Activated CD8-positive, alpha-beta T cell treated with anti-CD3 and anti-CD28 coated beads for 36 hours (primary cell): ENCODE results near the gene RALBP1. TPM values are rescaled to one million over a fixed set of nuclear protein-coding genes. Genes with fewer than 3 reads are reported as not detected.

Source experiments
- ATAC-seq: fragments of 200-7000 bp; cut with Tn5 transposase; one replicate; pipeline ENCODE4 v1.10.0; 2021; ENCODE audit warnings: mild to moderate bottlenecking, moderate library complexity
- CTCF ChIA-PET: fragments of 350-600 bp; sonication (Branson Sonifier 250); formaldehyde crosslinking; loops from one replicate; lab custom pipeline; 2021; ENCODE audit warnings: antibody characterized with exemption; lab: Charles Lee
- POLR2A ChIA-PET: fragments of 350-600 bp; sonication (Branson Sonifier 250); formaldehyde crosslinking; loops from one replicate; lab custom pipeline; 2021; ENCODE audit warnings: antibody characterized with exemption; lab: Charles Lee
- DNase-seq: peaks from one replicate; pipeline ENCODE4 v3.0.0-alpha.2; 2020
- H3K27ac Mint-ChIP-seq: one replicate; pipeline ENCODE4 v1.8.0; 2021; ENCODE audit warnings: mild to moderate bottlenecking, mixed read lengths
- H3K27me3 Mint-ChIP-seq: one replicate; pipeline ENCODE4 v1.8.0; 2021; ENCODE audit warnings: mixed read lengths
- H3K36me3 Mint-ChIP-seq: one replicate; pipeline ENCODE4 v1.8.0; 2021; ENCODE audit warnings: low read depth, mixed read lengths
- H3K4me1 Mint-ChIP-seq: one replicate; pipeline ENCODE4 v1.8.0; 2021; ENCODE audit warnings: low read depth, mixed read lengths
- H3K4me3 Mint-ChIP-seq: one replicate; pipeline ENCODE4 v1.8.0; 2021; ENCODE audit warnings: mild to moderate bottlenecking, moderate library complexity, mixed read lengths
- H3K9me3 Mint-ChIP-seq: one replicate; pipeline ENCODE4 v1.8.0; 2021; ENCODE audit warnings: mixed read lengths
- intact Hi-C: fragments of 100-400 bp; cut with micrococcal nuclease; formaldehyde crosslinking; loops from one replicate; pipeline ENCODE4 v1.10.0; 2022
- total RNA-seq, 2 experiments: library from RNA; stranded (reverse); gene quantifications; one replicate each; pipeline ENCODE4 v1.2.3, GENCODE V29; 2021
- TF ChIP-seq, protein P1 (sequence below): fragments of 200-600 bp; IDR thresholded peaks from one replicate; pipeline ENCODE4 v1.8.0; 2022; ENCODE audit warnings: antibody characterized with exemption, mild to moderate bottlenecking

Gene RALBP1
- total RNA-seq, 2 experiments from 2014 or later: 47.8 to 50.2 TPM

DNA sequence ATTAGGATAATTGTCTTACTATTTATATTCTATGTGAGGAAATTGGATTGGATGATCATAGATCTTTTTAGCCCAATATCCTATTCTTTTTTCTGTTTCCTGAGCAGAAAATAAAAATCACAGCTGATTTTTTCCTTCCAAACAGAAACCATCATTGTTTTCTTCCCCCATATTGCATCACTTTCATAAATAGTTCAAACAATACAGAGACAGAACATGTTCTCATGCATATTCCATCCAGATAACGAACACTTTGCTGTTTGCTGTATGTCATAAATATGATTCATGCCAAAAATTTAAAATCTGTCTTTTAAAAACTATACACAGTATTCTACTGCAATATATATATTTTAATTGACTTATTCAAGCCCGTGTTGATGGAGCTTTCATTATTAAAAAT is 22.0 kb upstream of the RALBP1 start:
- intact Hi-C loops: no loop called here
- TF ChIP-seq, protein P1, sequence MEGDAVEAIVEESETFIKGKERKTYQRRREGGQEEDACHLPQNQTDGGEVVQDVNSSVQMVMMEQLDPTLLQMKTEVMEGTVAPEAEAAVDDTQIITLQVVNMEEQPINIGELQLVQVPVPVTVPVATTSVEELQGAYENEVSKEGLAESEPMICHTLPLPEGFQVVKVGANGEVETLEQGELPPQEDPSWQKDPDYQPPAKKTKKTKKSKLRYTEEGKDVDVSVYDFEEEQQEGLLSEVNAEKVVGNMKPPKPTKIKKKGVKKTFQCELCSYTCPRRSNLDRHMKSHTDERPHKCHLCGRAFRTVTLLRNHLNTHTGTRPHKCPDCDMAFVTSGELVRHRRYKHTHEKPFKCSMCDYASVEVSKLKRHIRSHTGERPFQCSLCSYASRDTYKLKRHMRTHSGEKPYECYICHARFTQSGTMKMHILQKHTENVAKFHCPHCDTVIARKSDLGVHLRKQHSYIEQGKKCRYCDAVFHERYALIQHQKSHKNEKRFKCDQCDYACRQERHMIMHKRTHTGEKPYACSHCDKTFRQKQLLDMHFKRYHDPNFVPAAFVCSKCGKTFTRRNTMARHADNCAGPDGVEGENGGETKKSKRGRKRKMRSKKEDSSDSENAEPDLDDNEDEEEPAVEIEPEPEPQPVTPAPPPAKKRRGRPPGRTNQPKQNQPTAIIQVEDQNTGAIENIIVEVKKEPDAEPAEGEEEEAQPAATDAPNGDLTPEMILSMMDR: no peak
- no peak for ATAC-seq
- Mint-ChIP-seq H3K9me3 (peaks cover 12% of the 10 kb centered on the region), H3K4me3 (no peak overlapping the region), H3K4me1 (no peaks in the 10 kb centered on the region), H3K36me3 (peaks cover 5% of the 10 kb centered on the region), H3K27ac (no peak overlapping the region), H3K27me3 (peaks cover 7% of the 10 kb centered on the region)
- ChIA-PET POLR2A (no interaction called here), CTCF (no interaction called here)
- DNase-seq: no peak

DNA sequence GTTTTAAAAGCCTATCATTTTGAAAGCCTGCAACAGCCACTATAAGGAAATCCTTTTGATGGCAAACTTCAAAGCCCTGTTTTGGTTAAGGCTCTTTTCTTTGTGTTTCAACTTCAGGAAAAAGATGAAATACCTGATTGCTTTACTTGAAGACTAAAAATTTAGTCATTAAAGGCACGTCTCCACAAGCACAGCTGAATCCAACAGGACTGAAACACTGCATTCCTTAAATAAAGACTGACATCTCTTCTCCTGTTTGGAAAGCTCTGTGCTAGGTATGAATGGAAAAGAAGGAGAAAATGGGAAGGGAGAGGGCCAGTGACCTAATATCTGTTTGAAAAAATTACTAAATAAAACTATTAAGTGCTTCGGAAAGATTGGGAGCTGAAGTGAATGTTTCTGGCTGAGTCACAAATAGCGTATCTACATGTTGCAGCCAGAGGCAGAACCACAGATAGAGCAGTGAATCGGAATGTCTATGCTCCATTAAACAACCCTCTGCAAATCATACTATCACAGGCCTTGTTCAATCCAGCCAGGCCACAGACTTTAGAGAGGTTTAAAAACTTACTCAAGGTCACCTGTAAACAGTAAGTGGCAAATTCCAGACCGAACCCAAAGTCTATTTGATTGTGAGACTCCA is 21.1 kb upstream of the RALBP1 start:
- no peak overlapping the region for H3K4me3 Mint-ChIP-seq
- H3K27ac Mint-ChIP-seq: no peak overlapping the region
- DNase-seq (no peak), ATAC-seq (no peak)
- H3K4me1 Mint-ChIP-seq: no peaks in the 10 kb centered on the region
- peaks cover 12% of the 10 kb centered on the region for H3K9me3 Mint-ChIP-seq
- ChIA-PET CTCF (no interaction called here), POLR2A (no interaction called here)
- TF ChIP-seq, protein P1: no peak
- intact Hi-C loops: no loop called here
- H3K36me3 Mint-ChIP-seq: peaks cover 5% of the 10 kb centered on the region
- peaks cover 7% of the 10 kb centered on the region for H3K27me3 Mint-ChIP-seq

DNA sequence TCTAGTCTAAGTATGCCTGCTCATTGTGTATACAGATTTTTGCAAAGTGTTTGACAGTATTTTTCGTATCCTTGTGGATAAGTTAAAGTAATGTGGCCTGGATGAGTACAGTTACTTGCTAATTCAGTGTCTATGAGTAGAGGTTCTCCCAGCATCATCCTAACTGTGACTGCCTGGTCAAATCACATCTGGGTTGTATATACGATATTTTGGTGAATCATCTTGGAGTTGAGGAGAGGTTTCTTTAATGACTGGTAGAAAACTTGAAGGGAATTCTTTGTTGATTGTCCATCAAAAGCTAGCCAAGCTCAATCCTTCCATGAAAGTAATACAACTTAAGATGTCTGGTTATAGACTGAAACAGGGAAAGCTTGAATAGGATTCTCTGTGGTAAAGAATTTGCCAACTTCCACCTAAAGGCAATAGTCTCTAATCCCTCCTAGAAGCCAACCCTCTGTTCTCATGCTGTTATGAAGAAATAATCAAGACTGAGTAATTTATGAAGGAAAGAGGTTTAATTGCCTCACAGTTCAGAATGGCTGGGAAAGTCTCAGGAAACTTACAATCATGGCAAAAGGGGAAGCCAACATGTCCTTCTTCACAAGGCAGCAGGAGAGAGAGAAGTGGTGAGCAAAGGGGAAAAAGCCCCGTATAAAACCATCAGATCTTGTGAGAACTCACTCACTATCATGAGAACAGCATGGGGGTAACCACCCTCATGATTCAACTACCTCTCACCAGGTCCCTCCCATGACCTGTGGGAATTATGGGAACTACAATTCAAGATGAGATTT is 19.4 kb upstream of the RALBP1 start:
- Mint-ChIP-seq H3K36me3 (peaks cover 5% of the 10 kb centered on the region), H3K9me3 (peaks cover 12% of the 10 kb centered on the region), H3K4me3 (no peak overlapping the region), H3K27ac (no peak overlapping the region), H3K4me1 (no peaks in the 10 kb centered on the region), H3K27me3 (peaks cover 3% of the 10 kb centered on the region)
- POLR2A ChIA-PET: interaction anchor here (0.7 kb wide), 1 partner anchor 32 kb away, joined by 4 read pairs; no protein-coding TSS in a partner anchor
- CTCF ChIA-PET: no interaction called here
- DNase-seq (no peak), ATAC-seq (no peak)
- TF ChIP-seq, protein P1: no peak
- intact Hi-C loops: no loop called here

DNA sequence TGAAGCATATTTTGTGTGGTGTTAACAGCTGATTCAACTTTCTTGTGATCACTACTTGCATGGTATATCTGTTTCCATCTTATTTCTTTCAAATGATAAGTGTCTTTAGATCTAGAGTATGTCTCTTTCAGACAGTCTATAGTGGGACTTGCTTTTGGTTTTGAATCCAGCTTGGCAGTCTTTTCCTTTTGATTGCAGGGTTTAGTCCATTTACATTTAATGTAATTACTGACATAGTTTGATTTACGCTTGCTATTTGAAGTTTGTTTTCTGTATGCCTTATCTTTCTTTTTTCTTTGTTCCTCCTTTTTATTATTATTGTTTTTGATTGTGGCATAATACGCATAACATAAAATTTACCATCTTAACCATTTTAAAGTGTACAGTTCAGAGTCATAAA is 9.2 kb upstream of the RALBP1 start:
- no peak for ATAC-seq
- Mint-ChIP-seq H3K27me3 (no peaks in the 10 kb centered on the region), H3K4me1 (peaks cover 8% of the 10 kb centered on the region), H3K4me3 (no peak overlapping the region), H3K36me3 (peaks cover 2% of the 10 kb centered on the region), H3K9me3 (peaks cover 20% of the 10 kb centered on the region), H3K27ac (no peak overlapping the region)
- TF ChIP-seq, protein P1: no peak
- POLR2A ChIA-PET: no interaction called here
- CTCF ChIA-PET: no interaction called here
- intact Hi-C loops: no loop called here
- DNase-seq: no peak

DNA sequence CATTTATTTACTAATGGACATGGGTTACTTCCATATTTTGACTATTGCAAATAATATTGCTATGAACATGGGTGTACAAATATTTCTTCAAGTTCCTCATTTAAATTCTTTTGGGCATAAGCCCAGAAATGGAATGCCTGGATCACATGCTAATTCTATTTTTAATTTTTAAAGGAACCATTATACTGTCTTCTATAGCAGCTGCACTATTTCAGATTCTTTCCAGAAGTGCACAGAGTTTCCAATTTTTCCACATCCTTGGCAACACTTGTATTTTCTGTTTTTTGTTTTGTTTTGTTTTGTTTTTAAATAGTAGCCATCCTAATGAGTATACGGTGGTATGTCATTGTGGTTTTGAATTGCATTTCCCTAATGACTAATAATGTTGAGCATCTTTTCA is 8.5 kb upstream of the RALBP1 start:
- Mint-ChIP-seq H3K27ac (no peak overlapping the region), H3K27me3 (peaks cover 2% of the 10 kb centered on the region), H3K36me3 (peaks cover 2% of the 10 kb centered on the region), H3K9me3 (peaks cover 20% of the 10 kb centered on the region), H3K4me3 (no peak overlapping the region), H3K4me1 (peaks cover 6% of the 10 kb centered on the region)
- CTCF ChIA-PET: no interaction called here
- no peak for ATAC-seq
- intact Hi-C loops: no loop called here
- no peak for DNase-seq
- POLR2A ChIA-PET: no interaction called here
- TF ChIP-seq, protein P1: no peak
